Measurements from ENCODE around the gene VASP. TPM values are rescaled to one million over a fixed set of nuclear protein-coding genes. Genes with fewer than 3 reads are reported as not detected.

Gene VASP
- total and polyA plus RNA-seq, 2 experiments from 2014 or later, result 60.3 to 147 TPM

DNA sequence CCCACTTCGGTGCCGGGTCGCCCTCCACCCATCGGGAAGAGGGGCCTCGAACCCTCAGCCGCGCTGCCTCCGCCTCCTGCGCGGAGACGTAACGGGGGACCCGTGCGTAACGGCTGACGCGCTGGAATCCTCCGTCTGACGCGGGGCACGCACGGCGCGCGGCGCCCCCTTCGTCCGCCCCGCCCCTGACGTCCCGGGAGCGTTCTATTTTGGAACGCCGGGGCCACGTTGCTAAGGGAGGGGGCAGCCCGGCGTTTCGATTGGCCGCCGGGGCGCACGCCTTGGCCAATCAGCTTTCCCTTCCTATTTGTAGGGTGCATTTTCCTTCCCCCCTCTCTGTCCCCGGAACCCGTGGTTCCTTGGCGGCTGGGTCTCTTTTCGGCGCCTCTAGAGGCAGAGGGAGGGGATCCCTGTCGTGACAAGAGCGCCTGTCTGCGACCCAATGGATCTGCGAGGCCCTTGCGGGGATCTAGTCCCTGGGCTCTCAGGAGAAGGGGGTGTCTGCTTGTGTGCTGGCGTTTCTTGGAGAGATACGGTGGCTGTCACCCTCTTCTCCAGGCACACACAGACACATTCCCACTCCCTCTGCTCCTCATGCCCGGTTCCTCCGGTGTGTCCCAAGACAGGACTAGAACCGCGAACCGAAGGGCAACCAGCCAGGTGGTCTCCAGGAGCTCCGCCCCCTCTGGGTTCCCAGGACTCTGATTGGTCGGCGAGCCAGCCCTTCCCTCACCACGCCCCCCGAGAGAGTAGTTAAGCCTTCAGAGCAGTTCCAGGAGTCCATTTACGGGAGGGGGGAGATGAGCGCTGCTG lies 37.9 kb upstream of the VASP start:
- Mint-ChIP-seq H3K9me3 (no peaks in the 10 kb centered on the region), H3K27me3 (ENCODE audit: insufficient read depth, low read depth, poor library complexity) (peaks cover 50% of the 10 kb centered on the region), H3K4me3 (peak overlapping the region; percentile 87), H3K27ac (peak overlapping the region; percentile 98), H3K4me1 (peaks cover 31% of the 10 kb centered on the region), H3K36me3 (ENCODE audit: low read depth) (no peaks in the 10 kb centered on the region; the same call in 2 of the 3 replicates)
- peaks cover 58% of the 10 kb centered on the region for H3K27me3 ChIP-seq (ENCODE audit: insufficient read depth)
- peak; percentile 67 for ATAC-seq
- H4K20me1 ChIP-seq (replicated peaks; ENCODE audit: insufficient read depth), result no peaks in the 10 kb centered on the region
- peak; percentile 96 for DNase-seq (ENCODE audit: low spot score)
- H3K9me2 ChIP-seq (ENCODE audit: insufficient read depth), result no peaks in the 10 kb centered on the region
- peak overlapping the region; percentile 98 for H3K4me2 ChIP-seq
- H2AFZ ChIP-seq, result peak overlapping the region; percentile 93
- peak overlapping the region; percentile 97 for H3K27ac ChIP-seq (ENCODE audit: low read depth)
- peaks cover 17% of the 10 kb centered on the region for H3F3A ChIP-seq (replicated peaks; ENCODE audit: low read depth)
- TF ChIP-seq, protein P1, sequence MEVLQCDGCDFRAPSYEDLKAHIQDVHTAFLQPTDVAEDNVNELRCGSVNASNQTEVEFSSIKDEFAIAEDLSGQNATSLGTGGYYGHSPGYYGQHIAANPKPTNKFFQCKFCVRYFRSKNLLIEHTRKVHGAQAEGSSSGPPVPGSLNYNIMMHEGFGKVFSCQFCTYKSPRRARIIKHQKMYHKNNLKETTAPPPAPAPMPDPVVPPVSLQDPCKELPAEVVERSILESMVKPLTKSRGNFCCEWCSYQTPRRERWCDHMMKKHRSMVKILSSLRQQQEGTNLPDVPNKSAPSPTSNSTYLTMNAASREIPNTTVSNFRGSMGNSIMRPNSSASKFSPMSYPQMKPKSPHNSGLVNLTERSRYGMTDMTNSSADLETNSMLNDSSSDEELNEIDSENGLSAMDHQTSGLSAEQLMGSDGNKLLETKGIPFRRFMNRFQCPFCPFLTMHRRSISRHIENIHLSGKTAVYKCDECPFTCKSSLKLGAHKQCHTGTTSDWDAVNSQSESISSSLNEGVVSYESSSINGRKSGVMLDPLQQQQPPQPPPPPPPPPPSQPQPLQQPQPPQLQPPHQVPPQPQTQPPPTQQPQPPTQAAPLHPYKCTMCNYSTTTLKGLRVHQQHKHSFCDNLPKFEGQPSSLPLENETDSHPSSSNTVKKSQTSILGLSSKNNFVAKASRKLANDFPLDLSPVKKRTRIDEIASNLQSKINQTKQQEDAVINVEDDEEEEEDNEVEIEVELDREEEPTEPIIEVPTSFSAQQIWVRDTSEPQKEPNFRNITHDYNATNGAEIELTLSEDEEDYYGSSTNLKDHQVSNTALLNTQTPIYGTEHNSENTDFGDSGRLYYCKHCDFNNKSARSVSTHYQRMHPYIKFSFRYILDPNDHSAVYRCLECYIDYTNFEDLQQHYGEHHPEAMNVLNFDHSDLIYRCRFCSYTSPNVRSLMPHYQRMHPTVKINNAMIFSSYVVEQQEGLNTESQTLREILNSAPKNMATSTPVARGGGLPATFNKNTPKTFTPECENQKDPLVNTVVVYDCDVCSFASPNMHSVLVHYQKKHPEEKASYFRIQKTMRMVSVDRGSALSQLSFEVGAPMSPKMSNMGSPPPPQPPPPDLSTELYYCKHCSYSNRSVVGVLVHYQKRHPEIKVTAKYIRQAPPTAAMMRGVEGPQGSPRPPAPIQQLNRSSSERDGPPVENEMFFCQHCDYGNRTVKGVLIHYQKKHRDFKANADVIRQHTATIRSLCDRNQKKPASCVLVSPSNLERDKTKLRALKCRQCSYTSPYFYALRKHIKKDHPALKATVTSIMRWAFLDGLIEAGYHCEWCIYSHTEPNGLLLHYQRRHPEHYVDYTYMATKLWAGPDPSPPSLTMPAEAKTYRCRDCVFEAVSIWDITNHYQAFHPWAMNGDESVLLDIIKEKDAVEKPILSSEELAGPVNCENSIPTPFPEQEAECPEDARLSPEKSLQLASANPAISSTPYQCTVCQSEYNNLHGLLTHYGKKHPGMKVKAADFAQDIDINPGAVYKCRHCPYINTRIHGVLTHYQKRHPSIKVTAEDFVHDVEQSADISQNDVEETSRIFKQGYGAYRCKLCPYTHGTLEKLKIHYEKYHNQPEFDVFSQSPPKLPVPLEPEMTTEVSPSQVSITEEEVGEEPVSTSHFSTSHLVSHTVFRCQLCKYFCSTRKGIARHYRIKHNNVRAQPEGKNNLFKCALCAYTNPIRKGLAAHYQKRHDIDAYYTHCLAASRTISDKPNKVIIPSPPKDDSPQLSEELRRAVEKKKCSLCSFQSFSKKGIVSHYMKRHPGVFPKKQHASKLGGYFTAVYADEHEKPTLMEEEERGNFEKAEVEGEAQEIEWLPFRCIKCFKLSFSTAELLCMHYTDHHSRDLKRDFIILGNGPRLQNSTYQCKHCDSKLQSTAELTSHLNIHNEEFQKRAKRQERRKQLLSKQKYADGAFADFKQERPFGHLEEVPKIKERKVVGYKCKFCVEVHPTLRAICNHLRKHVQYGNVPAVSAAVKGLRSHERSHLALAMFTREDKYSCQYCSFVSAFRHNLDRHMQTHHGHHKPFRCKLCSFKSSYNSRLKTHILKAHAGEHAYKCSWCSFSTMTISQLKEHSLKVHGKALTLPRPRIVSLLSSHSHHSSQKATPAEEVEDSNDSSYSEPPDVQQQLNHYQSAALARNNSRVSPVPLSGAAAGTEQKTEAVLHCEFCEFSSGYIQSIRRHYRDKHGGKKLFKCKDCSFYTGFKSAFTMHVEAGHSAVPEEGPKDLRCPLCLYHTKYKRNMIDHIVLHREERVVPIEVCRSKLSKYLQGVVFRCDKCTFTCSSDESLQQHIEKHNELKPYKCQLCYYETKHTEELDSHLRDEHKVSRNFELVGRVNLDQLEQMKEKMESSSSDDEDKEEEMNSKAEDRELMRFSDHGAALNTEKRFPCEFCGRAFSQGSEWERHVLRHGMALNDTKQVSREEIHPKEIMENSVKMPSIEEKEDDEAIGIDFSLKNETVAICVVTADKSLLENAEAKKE (CRISPR knock-in tag; IDR thresholded peaks at IDR 0.05), result no peak
- TF ChIP-seq POLR2AphosphoS5 (IDR thresholded peaks at IDR 0.05; ENCODE audit: low read depth), result peak; percentile 77
- TF ChIP-seq CREB1 (CRISPR knock-in tag; IDR thresholded peaks at IDR 0.05; ENCODE audit: low read depth), result peak; percentile 93
- H3K79me2 ChIP-seq (replicated peaks; ENCODE audit: insufficient read depth), result no peaks in the 10 kb centered on the region
- no peaks in the 10 kb centered on the region for H3K36me3 ChIP-seq (ENCODE audit: insufficient read depth)
- H3K4me1 ChIP-seq (ENCODE audit: insufficient read depth), result peaks cover 25% of the 10 kb centered on the region; the same call in 1 of the 2 replicates
- peak overlapping the region; percentile 95 for H3K4me3 ChIP-seq

Data from GM23338 (cell line).